ENCODE results near the gene SLC1A5.

The SLC1A5 gene

GRCh38 chr19:46725859-46726393 is 62.5 kb downstream of the SLC1A5 start:
- no peak for TF ChIP-seq CTCF (IDR thresholded peaks at IDR 0.05; ENCODE audit: low read depth, low read length)
- DNase-seq = no peak
- no peak overlapping the region for H3K27ac ChIP-seq
- H3K4me3 ChIP-seq (ENCODE audit: low read depth, low read length) = no peak overlapping the region
- H3K36me3 ChIP-seq = peaks cover 98% of the 10 kb centered on the region
- H3K9me3 ChIP-seq (ENCODE audit: severe bottlenecking) = no peaks in the 10 kb centered on the region
- H3K27me3 ChIP-seq (ENCODE audit: insufficient read depth, low read depth, severe bottlenecking) = no peaks in the 10 kb centered on the region

- Histone ChIP-seq H3K27me3 (ENCODE audit: insufficient read depth, low read depth, severe bottlenecking) (no peaks in the 10 kb centered on the region), H3K27ac (no peak overlapping the region), H3K9me3 (ENCODE audit: severe bottlenecking) (no peaks in the 10 kb centered on the region), H3K36me3 (peaks cover 98% of the 10 kb centered on the region), H3K4me3 (ENCODE audit: low read depth, low read length) (no peak overlapping the region)
- no peak for DNase-seq
- no peak for TF ChIP-seq CTCF (IDR thresholded peaks at IDR 0.05; ENCODE audit: low read depth, low read length)
Measured at GRCh38 chr19:46725036-46725820, 63.2 kb downstream of the SLC1A5 start.
